8988T (cell line): Measurements from ENCODE around the gene FAM107B.

Experiments used
- DNase-seq: peaks from one replicate; pipeline ENCODE4 v3.0.0; 2011

The FAM107B gene

DNA sequence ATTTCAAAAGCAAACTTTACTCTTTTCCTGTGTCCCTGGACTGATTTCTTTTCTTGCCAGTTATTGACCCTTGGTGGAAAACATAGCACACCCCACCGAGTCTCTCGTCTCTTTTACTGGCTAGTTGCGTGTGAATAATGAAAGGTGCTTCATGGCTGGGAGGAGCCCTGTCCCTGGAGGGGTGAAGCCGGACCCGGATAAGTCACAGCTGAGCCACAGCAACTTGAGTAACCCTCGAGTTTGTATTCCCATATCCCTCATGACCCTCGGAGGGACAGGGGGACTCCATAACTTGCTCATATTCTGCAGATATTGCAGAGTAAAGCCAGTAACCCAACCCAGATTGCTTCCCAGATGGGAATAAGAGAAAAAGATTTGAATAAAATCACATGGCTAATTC lies 296.5 kb downstream of the FAM107B start:
- DNase-seq, result no peak

DNA sequence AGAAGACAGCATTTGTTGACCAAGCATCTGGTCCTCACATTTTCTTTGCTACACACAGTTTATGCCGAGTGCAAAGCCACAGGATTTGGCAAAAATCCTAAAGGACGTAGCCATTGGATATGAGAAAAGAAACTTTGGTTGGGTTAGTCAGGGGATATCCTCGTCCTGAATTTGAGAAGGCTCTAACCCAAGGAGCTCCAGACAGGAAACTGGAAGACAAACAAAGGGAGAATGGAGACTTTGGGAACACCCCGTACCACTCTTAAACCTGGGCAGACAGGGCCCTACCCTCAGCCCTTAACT lies 297.3 kb downstream of the FAM107B start:
- DNase-seq, result no peak

DNA sequence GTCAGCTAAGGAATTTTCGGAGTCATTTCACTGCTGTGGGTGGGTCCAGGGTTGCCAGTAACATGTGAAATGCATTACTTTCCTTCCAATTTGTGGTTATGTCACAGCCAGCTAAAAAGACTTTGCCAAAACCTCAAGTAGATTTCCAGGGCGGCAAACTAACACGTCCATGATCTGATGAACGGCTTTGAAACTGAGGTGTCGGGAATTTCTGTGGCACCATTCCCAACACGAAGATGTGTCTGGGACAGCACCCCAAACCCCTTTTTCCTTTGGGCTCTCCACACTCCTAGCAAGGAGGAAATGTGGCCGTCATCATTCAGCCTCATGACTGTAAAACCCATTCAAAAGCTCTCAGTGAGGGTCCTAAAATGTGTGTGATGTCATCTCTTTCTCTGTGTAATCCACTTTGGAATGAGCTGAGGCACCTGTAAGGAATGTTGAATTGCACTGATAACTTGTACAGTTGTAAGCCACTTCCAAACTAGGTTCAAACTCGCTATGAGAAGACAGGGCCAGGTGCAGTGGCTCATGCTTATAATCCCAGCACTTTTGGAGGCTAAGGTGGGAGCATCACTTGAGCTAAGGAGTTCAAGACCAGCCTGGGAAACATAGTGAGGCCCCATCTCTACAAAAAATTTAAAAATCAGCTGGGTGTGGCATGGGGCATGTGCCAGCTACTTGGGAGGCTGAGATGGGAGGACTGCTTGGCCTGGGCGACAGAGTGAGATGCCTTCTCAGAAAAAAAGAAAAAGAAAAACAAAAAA lies 297.9 kb downstream of the FAM107B start:
- peak; percentile 13 for DNase-seq

DNA sequence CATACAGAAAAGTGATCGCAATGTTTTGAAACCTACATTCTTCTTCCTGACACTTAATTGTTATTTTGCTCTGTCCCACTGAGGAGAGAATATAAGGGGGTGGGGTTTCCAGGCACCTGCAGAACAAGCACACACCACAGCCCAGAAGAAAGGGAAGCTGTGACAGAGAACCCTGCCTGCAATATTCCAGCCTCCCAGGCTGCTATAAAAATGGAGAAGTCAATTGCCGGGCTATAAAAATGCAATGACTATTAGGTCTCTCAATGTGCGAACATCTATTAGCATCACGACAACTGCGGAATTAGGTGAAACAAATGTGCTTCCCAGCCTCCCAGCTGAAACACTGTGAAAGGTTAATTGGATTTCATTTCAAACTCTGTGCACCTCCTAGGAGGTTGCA lies 298.7 kb downstream of the FAM107B start:
- no peak for DNase-seq

DNA sequence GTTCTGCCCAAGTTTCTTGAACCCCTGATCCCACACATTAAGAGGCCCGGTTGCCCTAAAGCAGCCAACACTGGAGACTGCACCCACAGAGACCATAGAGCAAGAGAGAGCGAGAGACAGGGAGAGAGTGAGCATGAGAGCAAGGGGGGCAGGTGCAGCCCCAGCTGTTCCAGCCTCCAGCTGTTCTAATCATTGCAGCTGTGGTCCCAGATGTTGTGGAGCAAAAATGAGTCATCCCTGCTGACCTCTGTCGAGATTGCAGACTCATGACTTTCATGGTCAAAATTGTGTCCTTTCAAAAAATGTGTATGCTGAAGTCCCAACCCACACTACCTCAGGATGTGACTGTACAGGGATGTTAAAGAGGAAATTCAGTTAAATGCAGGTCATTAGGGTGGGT lies 300.0 kb downstream of the FAM107B start:
- DNase-seq, result no peak

DNA sequence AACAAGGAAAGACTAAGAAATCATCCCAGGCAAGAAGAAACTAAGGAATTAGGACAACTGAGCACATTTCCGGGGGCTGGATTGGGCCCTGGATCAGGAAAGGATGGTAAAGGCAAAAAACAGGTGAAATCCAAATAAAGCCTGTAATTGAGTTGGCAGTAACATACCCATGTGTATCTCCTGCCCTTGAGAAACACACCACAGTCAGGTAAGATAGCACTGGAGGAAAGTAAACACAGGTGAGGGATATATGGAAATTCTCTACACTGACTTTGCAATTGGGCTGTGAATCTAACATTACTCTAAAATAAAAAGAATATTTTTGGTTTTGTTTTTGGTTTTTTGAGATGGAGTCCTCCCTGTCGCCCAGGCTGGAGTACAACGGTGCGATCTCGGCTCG lies 303.8 kb downstream of the FAM107B start:
- DNase-seq, result no peak

DNA sequence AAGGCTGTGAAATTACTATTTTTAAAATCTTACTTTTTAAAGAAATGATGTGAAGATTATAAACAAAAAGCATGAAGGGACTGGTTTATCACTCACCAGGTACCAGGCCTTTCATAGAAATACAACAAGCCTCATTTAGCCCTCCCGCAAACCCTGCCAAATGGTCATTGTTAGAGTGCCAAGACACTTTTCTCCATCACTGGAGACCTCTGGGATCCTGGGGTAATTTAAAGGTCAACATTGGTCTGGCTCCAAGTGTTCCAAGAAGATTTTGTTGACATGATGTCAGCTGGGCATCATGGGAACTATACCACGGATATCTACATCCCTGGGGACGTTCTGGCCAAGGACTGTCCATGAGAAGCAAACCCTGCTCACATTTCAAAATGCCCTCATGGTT lies 306.0 kb downstream of the FAM107B start:
- DNase-seq, result no peak
